ENCODE data around the gene DISP3. TPM values are rescaled to one million over a fixed set of nuclear protein-coding genes. Genes with fewer than 3 reads are reported as not detected.

The DISP3 gene
- polyA plus RNA-seq, 1 of the 3 experiments (the other 2 are of a cell fraction), result 0.08 TPM

- no peak overlapping the region for H3K27ac ChIP-seq (ENCODE audit: low read depth in 2 of 2, low read length in 1 of 2)
- no peak overlapping the region for H2AFZ ChIP-seq (ENCODE audit: low read depth)
- H4K20me1 ChIP-seq (ENCODE audit: insufficient read depth), result no peaks in the 10 kb centered on the region
- no peaks in the 10 kb centered on the region for H3F3A ChIP-seq (replicated peaks; ENCODE audit: insufficient read depth)
- H3K9me3 ChIP-seq, result no peaks in the 10 kb centered on the region
- ChIA-PET CTCF (interaction anchor here (1.0 to 2.7 kb wide), 2 partner anchors 17 to 209 kb away, joined by 3 to 10 read pairs; partner anchors contain the start of gene DISP3), POLR2A (interaction anchor here (0.7 kb wide), 1 partner anchor 203 kb away, joined by 3 read pairs; no protein-coding TSS in a partner anchor)
- H3K9ac ChIP-seq, result no peak overlapping the region
- no peaks in the 10 kb centered on the region for H3K79me2 ChIP-seq (ENCODE audit: insufficient read depth)
- no peaks in the 10 kb centered on the region for H3K36me3 ChIP-seq (replicated peaks in 1 of 2; ENCODE audit: control insufficient read depth in 1 of 2, insufficient read depth in 2 of 2, low read length in 1 of 2)
- WGBS (ENCODE audit: low lambda C conversion rate), result 14% methylated on average over 3 of the region's 3 CpGs
- DNase-seq, result no peak
- no peaks in the 10 kb centered on the region for H3K9me2 ChIP-seq
- no peaks in the 10 kb centered on the region for H3K27me3 ChIP-seq (ENCODE audit: insufficient read depth)
- TF ChIP-seq REST (IDR thresholded peaks at IDR 0.05; ENCODE audit: low read depth, low read length) (0 out of 2 replicates have a peak, but pooled peaks have one; percentile 30), MAX (IDR thresholded peaks at IDR 0.05; ENCODE audit: low read depth) (no peak)
- H3K4me2 ChIP-seq, result no peak overlapping the region
- H3K4me3 ChIP-seq (ENCODE audit: low read depth in 2 of 2, low read length in 1 of 2), result no peak overlapping the region
- H3K4me1 ChIP-seq (ENCODE audit: control insufficient read depth in 1 of 2, insufficient read depth in 2 of 2, low read depth in 1 of 2, low read length in 1 of 2), result peaks cover 0 to 13% of the 10 kb centered on the region in 2 experiments; a peak in 1 of 4 replicates
Observed at GRCh38 chr1:11495579-11495978, 16.6 kb downstream of the DISP3 start.

- WGBS (ENCODE audit: low lambda C conversion rate), result 31% methylated on average over 5 of the region's 8 CpGs
- CTCF ChIA-PET, result interaction anchor here (2.4 kb wide), 1 partner anchor 11 kb away, joined by 7 read pairs; no protein-coding TSS in a partner anchor
- TF ChIP-seq PBX3 (IDR thresholded peaks at IDR 0.05) (no peak), TAF1 (IDR thresholded peaks at IDR 0.05; ENCODE audit: borderline replicate concordance, low read depth, low read length) (no peak), MXI1 (IDR thresholded peaks at IDR 0.05; ENCODE audit: low read depth, low read length) (no peak), CHD2 (IDR thresholded peaks at IDR 0.05; ENCODE audit: low read length, partially characterized antibody) (no peak), RAD21 (IDR thresholded peaks at IDR 0.05; ENCODE audit: low read length) (no peak), IRF3 (IDR thresholded peaks at IDR 0.05; ENCODE audit: low read depth, low read length) (no peak), NFIC (IDR thresholded peaks at IDR 0.05; ENCODE audit: borderline replicate concordance) (no peak), MEF2A (IDR thresholded peaks at IDR 0.05; ENCODE audit: borderline replicate concordance, low read depth) (no peak), EP300 (IDR thresholded peaks at IDR 0.05; ENCODE audit: borderline replicate concordance in 1 of 2, low read depth in 1 of 2, low read length in 1 of 2) (no peak), NRF1 (IDR thresholded peaks at IDR 0.05; ENCODE audit: low read depth, low read length) (no peak), CTCF (IDR thresholded peaks at IDR 0.05) (no peak), ZBTB33 (IDR thresholded peaks at IDR 0.05; ENCODE audit: borderline replicate concordance, low read depth) (no peak), ELF1 (IDR thresholded peaks at IDR 0.05) (no peak), FOXJ3 (CRISPR knock-in tag; IDR thresholded peaks at IDR 0.05) (no peak), FOSL2 (IDR thresholded peaks at IDR 0.05; ENCODE audit: borderline replicate concordance, low read depth) (no peak)
Observed at GRCh38 chr1:11496551-11497080, 17.7 kb downstream of the DISP3 start.

More at GRCh38 chr1:11496551-11497080, 17.7 kb downstream of the DISP3 start:
- H3K36me3 ChIP-seq (replicated peaks in 1 of 2; ENCODE audit: control insufficient read depth in 1 of 2, insufficient read depth in 2 of 2, low read length in 1 of 2), result no peaks in the 10 kb centered on the region
- H3K27ac ChIP-seq (ENCODE audit: low read depth in 2 of 2, low read length in 1 of 2), result no peak overlapping the region
- H3K9ac ChIP-seq, result no peak overlapping the region
- POLR2A ChIA-PET, result no interaction called here
- no peak overlapping the region for H2AFZ ChIP-seq (ENCODE audit: low read depth)
- H3K79me2 ChIP-seq (ENCODE audit: insufficient read depth), result no peaks in the 10 kb centered on the region
- H3F3A ChIP-seq (replicated peaks; ENCODE audit: insufficient read depth), result no peaks in the 10 kb centered on the region
- no peaks in the 10 kb centered on the region for H4K20me1 ChIP-seq (ENCODE audit: insufficient read depth)
- no peaks in the 10 kb centered on the region for H3K27me3 ChIP-seq (ENCODE audit: insufficient read depth)
- H3K4me1 ChIP-seq (ENCODE audit: control insufficient read depth in 1 of 2, insufficient read depth in 2 of 2, low read depth in 1 of 2, low read length in 1 of 2), result peaks cover 0 to 13% of the 10 kb centered on the region in 2 experiments; a peak in 1 of 4 replicates
- no peaks in the 10 kb centered on the region for H3K9me2 ChIP-seq
- no peak overlapping the region for H3K4me3 ChIP-seq (ENCODE audit: low read depth in 2 of 2, low read length in 1 of 2)
- H3K9me3 ChIP-seq, result no peaks in the 10 kb centered on the region
- no peak for DNase-seq
- no peak overlapping the region for H3K4me2 ChIP-seq
